ENCODE results near the gene IL23A. TPM values are rescaled to one million over a fixed set of nuclear protein-coding genes. Genes with fewer than 3 reads are reported as not detected.

IL23A gene
- total and polyA plus RNA-seq, 2 experiments from 2014 or later, result 2.5 to 8.0 TPM

GRCh38 chr12:56341616-56342015 lies 2.9 kb downstream of the IL23A start:
- Histone ChIP-seq H3K27me3 (ENCODE audit: insufficient read depth) (no peaks in the 10 kb centered on the region), H3K4me1 (ENCODE audit: insufficient read depth) (peaks cover 23% of the 10 kb centered on the region), H3K9me2 (ENCODE audit: insufficient read depth) (peaks cover 19% of the 10 kb centered on the region), H3K27ac (ENCODE audit: low read depth) (no peak overlapping the region), H3K36me3 (ENCODE audit: insufficient read depth) (0 out of 2 replicates have a peak, but pooled peaks cover 4% of the 10 kb centered on the region), H4K20me1 (replicated peaks; ENCODE audit: insufficient read depth) (no peaks in the 10 kb centered on the region), H3K4me2 (no peak overlapping the region), H3K79me2 (replicated peaks; ENCODE audit: insufficient read depth) (no peaks in the 10 kb centered on the region), H3F3A (replicated peaks; ENCODE audit: low read depth) (peaks cover 17% of the 10 kb centered on the region; the same call in 1 of the 2 replicates), H2AFZ (no peak overlapping the region), H3K4me3 (no peak overlapping the region)
- Mint-ChIP-seq H3K4me1 (peaks cover 26% of the 10 kb centered on the region), H3K27me3 (ENCODE audit: insufficient read depth, low read depth, poor library complexity) (peaks cover 2% of the 10 kb centered on the region), H3K36me3 (ENCODE audit: low read depth) (peaks cover 21% of the 10 kb centered on the region), H3K27ac (no peak overlapping the region), H3K4me3 (no peak overlapping the region), H3K9me3 (no peaks in the 10 kb centered on the region)
- ATAC-seq, result no peak
- TF ChIP-seq REST (IDR thresholded peaks at IDR 0.05; ENCODE audit: unreplicated experiment) (no peak), CTCF (conservative IDR thresholded peaks at IDR 0.05; ENCODE audit: low read depth in 2 of 2) (no peak), CREB1 (CRISPR knock-in tag; IDR thresholded peaks at IDR 0.05; ENCODE audit: low read depth) (no peak), JUNB (IDR thresholded peaks at IDR 0.05; ENCODE audit: unreplicated experiment) (no peak), POLR2AphosphoS5 (IDR thresholded peaks at IDR 0.05; ENCODE audit: low read depth) (no peak), NANOG (IDR thresholded peaks at IDR 0.05; ENCODE audit: borderline replicate concordance) (no peak), ZNF114 (CRISPR knock-in tag; IDR thresholded peaks at IDR 0.05) (no peak), ZNF331 (CRISPR knock-in tag; IDR thresholded peaks at IDR 0.05; ENCODE audit: low read depth) (no peak), EZH2phosphoT487 (IDR thresholded peaks at IDR 0.05; ENCODE audit: unreplicated experiment) (no peak), STAT1 (IDR thresholded peaks at IDR 0.05; ENCODE audit: unreplicated experiment) (no peak), EZH2 (IDR thresholded peaks at IDR 0.05; ENCODE audit: low read depth, unreplicated experiment) (no peak)
- TF ChIP-seq, protein P1, sequence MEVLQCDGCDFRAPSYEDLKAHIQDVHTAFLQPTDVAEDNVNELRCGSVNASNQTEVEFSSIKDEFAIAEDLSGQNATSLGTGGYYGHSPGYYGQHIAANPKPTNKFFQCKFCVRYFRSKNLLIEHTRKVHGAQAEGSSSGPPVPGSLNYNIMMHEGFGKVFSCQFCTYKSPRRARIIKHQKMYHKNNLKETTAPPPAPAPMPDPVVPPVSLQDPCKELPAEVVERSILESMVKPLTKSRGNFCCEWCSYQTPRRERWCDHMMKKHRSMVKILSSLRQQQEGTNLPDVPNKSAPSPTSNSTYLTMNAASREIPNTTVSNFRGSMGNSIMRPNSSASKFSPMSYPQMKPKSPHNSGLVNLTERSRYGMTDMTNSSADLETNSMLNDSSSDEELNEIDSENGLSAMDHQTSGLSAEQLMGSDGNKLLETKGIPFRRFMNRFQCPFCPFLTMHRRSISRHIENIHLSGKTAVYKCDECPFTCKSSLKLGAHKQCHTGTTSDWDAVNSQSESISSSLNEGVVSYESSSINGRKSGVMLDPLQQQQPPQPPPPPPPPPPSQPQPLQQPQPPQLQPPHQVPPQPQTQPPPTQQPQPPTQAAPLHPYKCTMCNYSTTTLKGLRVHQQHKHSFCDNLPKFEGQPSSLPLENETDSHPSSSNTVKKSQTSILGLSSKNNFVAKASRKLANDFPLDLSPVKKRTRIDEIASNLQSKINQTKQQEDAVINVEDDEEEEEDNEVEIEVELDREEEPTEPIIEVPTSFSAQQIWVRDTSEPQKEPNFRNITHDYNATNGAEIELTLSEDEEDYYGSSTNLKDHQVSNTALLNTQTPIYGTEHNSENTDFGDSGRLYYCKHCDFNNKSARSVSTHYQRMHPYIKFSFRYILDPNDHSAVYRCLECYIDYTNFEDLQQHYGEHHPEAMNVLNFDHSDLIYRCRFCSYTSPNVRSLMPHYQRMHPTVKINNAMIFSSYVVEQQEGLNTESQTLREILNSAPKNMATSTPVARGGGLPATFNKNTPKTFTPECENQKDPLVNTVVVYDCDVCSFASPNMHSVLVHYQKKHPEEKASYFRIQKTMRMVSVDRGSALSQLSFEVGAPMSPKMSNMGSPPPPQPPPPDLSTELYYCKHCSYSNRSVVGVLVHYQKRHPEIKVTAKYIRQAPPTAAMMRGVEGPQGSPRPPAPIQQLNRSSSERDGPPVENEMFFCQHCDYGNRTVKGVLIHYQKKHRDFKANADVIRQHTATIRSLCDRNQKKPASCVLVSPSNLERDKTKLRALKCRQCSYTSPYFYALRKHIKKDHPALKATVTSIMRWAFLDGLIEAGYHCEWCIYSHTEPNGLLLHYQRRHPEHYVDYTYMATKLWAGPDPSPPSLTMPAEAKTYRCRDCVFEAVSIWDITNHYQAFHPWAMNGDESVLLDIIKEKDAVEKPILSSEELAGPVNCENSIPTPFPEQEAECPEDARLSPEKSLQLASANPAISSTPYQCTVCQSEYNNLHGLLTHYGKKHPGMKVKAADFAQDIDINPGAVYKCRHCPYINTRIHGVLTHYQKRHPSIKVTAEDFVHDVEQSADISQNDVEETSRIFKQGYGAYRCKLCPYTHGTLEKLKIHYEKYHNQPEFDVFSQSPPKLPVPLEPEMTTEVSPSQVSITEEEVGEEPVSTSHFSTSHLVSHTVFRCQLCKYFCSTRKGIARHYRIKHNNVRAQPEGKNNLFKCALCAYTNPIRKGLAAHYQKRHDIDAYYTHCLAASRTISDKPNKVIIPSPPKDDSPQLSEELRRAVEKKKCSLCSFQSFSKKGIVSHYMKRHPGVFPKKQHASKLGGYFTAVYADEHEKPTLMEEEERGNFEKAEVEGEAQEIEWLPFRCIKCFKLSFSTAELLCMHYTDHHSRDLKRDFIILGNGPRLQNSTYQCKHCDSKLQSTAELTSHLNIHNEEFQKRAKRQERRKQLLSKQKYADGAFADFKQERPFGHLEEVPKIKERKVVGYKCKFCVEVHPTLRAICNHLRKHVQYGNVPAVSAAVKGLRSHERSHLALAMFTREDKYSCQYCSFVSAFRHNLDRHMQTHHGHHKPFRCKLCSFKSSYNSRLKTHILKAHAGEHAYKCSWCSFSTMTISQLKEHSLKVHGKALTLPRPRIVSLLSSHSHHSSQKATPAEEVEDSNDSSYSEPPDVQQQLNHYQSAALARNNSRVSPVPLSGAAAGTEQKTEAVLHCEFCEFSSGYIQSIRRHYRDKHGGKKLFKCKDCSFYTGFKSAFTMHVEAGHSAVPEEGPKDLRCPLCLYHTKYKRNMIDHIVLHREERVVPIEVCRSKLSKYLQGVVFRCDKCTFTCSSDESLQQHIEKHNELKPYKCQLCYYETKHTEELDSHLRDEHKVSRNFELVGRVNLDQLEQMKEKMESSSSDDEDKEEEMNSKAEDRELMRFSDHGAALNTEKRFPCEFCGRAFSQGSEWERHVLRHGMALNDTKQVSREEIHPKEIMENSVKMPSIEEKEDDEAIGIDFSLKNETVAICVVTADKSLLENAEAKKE (CRISPR knock-in tag; IDR thresholded peaks at IDR 0.05), result no peak
- TF ChIP-seq, protein P2, sequence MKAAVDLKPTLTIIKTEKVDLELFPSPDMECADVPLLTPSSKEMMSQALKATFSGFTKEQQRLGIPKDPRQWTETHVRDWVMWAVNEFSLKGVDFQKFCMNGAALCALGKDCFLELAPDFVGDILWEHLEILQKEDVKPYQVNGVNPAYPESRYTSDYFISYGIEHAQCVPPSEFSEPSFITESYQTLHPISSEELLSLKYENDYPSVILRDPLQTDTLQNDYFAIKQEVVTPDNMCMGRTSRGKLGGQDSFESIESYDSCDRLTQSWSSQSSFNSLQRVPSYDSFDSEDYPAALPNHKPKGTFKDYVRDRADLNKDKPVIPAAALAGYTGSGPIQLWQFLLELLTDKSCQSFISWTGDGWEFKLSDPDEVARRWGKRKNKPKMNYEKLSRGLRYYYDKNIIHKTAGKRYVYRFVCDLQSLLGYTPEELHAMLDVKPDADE (IDR thresholded peaks at IDR 0.05), result no peak
- no peak for DNase-seq (ENCODE audit: low spot score)
